NCI-H1092 (cell line): ENCODE results near the gene BAIAP2L2.
"Not testable (repeated sequence)": the region's sequence is repeated elsewhere in the genome, so short reads cannot be mapped to it uniquely, and the experiment has no call there.

Experiments
- DNase-seq: peaks from one replicate; lab custom pipeline; 2025; lab: John Stamatoyannopoulos, UW

BAIAP2L2 gene

GRCh38 chr22:38080850-38081635, 29.4 kb downstream of the BAIAP2L2 start:
- no peak for DNase-seq

DNA sequence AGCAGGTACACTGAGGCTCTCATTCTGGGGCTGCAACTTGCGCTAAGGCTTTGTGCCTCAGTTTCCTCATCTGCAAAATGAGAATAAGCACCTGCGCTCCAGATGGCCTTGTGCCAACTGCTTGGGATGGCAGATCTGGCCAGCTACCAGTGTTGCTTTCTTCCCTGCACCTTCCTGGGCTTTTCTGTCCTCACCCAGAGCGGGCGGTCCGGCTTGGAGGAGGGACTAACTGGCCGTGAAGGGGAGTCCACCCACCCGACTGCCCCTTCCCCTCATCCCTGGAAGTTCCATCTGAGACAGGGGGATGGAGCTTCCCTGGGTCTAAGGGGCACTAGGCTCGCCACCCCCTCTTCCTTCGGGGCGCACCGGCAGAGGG, 30.0 kb downstream of the BAIAP2L2 start:
- no peak for DNase-seq

DNA sequence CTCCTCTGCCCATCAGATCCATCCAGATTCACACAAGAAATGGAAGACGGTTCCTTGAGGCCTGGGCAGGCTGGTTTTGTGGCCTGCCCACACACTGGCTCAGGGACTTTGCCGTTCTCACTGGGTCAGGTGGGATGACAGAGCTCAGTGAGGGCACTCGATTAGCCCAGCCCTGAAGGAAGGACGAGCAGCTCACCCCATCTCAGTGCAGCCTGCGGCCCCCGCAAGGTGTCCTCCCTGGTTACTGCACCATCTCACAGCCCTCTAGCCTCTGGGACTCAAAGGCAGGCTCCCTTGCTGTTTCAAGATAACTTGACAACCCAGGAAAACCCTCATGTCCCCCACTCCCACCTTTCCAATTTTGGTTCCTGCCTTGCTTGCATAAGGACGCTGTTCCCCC, 30.7 kb downstream of the BAIAP2L2 start:
- DNase-seq = no peak

GRCh38 chr22:38079208-38079607, 31.3 kb downstream of the BAIAP2L2 start:
- DNase-seq = not testable (repeated sequence)

DNA sequence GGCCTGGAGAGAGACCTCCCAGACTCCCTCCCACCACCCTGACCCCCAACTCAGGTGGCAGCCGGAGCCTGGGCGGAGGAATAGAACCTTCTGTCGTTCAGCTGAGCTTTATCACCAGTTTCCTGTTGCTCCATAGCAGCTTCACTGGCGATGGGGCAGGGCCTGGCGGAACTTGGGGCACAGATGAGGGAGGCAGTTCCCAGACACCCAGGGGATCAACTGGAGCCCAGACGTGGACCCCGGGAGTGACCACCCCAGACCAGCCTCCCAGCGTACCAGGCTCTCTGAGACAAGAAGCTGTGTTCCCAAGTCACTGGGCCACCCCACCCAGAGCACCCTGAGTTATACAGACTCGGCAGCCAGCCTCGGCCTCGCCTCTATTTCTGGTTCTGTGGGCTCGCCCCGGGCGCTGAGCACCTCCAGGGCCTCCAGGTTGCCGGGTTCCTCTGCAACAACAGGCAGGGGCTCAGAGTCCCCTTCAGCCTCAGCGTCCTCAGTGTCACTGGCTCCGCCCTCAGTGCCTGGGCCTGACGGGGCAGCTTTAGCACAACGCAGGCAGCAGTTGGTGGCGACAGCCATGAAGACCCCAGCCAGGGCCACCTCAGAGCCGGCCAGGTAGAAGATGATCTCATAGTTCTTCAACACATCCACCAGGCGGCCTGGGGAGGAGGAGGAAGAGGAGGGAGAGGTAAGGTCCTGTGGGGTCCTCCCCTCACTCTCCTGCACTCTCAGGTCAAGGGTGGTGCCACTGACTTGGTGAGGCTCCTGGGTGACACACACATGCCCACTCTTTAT, 32.2 kb downstream of the BAIAP2L2 start:
- DNase-seq = no peak

GRCh38 chr22:38077595-38077994, 32.9 kb downstream of the BAIAP2L2 start:
- DNase-seq = no peak

DNA sequence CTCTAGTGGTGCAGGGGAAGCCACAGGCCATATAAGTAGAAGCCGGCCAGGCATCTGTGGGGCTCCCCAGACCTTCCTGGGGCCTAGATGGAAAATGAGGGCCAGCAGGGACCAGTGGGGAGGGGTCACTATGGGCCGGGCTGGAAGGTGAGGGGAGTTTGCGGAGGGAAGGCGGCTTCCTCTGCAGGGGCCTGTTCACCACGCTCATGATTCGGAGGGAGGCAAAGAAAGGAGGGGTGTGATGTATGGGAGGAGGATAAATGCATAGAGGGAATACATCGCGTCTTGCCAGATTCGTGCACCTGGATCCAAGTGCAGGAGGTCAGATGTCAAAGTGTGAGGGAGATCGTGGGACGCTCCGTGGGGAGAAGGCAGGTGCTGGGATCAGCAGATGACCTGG, 33.4 kb downstream of the BAIAP2L2 start:
- no peak for DNase-seq

DNA sequence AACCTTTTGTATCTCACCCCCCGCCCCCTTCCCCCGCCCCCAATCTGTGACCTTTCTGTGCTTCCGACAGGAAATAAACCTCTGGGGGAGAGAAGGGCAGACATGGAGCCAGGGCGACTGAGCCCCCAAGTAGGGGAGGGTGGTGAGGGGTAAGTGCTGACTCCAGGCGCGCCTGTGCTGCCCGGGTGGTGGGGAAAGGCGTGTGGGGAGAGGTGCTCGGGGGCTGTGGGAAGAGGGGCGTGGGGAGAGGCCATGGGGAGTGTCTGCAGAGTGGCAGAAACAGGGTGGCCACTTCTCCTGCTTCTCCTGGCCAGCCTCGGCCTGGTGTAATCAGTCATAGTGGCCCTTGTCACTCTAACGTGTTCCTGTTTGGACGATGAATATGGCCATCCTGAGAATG, 34.5 kb downstream of the BAIAP2L2 start:
- no peak for DNase-seq

DNA sequence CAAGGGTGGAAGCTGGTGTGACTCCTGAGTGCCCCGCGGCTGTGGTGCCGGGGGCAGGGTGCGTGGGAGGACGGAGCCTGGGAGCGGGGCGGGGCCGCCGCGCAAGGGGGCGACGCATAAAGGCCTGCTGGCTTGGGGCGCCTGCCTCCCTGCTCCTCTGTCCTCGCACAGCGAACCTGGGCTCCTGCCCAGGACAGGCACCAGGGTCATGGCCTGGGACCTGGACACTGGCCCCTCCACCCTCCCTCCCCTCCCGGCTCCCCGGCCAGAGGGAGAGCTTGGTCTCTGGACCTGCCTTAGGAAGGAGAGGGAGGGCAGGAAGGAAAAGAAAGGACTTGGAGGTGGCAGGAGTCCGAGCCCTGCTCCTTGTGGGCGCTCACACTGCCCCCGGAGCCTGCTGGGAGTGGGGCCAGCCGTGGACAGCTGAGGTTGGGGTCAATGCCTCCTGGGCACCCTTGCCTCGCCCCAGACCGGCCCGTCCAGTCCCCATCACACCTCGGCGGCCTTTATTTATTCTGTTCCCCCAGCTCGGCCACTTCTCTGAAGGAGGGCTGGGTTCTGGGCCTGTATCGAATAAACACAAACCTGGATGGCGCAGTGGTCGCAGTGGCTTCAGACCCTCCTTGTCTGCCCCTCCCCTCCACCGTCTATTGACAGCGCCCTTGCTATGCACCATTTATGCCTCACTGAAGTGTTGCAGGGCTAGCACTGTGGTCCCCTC, 35.2 kb downstream of the BAIAP2L2 start:
- no peak for DNase-seq

DNA sequence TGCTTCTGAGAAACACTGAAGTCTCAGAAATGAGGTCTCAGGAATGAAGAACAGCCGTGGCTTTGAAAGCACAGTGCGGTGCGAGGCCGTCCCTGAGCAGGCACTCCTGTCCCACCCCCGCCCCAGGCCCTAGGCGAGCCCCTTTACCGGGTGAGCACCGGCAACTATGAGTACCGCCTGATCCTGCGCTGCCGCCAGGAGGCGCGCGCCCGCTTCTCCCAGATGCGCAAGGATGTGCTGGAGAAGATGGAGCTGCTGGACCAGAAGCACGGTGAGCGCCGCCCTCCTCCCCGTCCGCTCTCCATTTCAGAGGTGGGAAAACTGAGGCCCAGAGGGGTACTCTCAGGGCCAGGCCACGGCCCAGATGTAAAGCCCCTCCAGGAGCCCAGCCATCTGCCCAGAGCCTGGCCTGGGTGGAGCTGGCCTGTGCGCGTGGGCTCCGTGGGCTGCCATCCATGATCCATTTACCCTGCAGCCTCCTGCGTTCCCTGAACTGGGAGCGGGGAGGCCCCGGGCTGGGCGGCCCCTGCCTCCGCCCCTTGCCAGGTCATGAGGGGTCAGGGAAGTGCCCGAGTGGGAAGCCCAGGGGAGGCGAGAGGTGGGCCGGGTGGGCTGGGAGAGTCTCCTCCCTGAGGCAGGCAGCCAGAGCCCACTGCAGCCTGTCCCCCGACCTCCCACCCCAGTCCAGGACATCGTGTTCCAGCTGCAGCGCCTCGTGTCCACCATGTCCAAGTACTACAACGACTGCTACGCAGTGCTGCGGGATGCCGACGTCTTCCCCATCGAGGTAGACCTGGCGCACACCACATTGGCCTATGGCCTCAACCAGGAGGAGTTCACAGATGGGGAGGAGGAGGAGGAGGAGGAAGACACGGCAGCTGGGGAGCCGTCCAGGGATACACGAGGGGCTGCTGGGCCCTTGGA, 36.0 kb downstream of the BAIAP2L2 start:
- DNase-seq = no peak

- no peak for DNase-seq
Observed at GRCh38 chr22:38073150-38074130, 37.0 kb downstream of the BAIAP2L2 start.

DNA sequence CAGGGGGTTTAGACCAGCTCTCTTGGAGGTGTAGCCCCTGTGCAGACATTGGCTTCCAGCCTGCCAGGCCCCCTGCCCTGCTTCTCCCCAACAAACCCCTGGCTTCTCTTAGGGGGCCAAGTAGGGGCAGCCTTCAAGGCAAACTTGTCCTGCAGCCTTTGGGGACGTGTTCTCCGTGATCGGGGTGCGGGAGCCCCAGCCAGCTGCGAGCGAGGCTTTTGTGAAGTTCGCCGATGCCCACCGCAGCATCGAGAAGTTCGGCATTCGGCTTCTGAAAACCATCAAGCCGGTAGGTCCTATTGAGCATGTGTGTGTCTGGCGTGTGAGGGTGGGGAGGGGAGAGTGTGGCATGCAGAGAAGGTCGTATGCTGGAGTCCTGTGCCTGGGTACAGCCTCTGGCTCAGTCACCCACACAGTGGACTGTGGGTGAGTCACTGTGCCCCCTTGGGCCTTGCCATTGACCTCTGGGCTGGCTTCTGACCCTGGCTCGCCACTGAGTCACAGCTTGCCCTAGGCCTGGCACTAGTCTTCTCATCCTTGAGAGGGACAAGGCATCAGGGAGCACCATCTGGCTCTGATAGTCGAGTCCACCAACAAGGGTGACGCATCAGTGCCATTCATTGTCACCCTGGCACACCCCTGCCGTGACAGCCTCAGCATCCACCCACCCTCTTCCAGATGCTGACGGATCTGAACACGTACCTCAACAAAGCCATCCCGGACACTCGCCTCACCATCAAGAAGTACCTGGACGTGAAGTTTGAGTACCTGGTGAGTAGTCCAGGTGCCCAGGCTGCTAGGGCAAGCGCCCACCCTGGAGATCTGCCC, 37.9 kb downstream of the BAIAP2L2 start:
- DNase-seq = no peak

GRCh38 chr22:38071421-38072321, 38.8 kb downstream of the BAIAP2L2 start:
- DNase-seq = no peak

GRCh38 chr22:38070250-38070921, 40.1 kb downstream of the BAIAP2L2 start:
- DNase-seq = no peak

- no peak for DNase-seq
Observed at GRCh38 chr22:38069372-38070249, 40.9 kb downstream of the BAIAP2L2 start.

GRCh38 chr22:38068641-38069371, 41.7 kb downstream of the BAIAP2L2 start:
- DNase-seq = no peak
